Fibroblast of pulmonary artery (primary cell): ENCODE data around the gene PTPN14.

Source experiments
- DNase-seq: peaks from one replicate; pipeline ENCODE4 v3.0.0-alpha.2; 2010; ENCODE audit warnings: low read depth
- H3K4me3 ChIP-seq: replicated peaks from 2 replicates; pipeline ENCODE4 v1.5.1; 2011; ENCODE audit warnings: low read depth, mild to moderate bottlenecking, control low read depth, low read length, moderate library complexity
- TF ChIP-seq, protein P1 (sequence below): IDR thresholded peaks from 2 replicates; pipeline ENCODE4 v1.5.1; 2011; ENCODE audit warnings: mild to moderate bottlenecking, control low read depth, low read length, inconsistent platforms; ENCODE audit errors: missing control alignments

The PTPN14 gene

GRCh38 chr1:214454569-214455396 is 96.6 kb downstream of the PTPN14 start:
- TF ChIP-seq, protein P1, sequence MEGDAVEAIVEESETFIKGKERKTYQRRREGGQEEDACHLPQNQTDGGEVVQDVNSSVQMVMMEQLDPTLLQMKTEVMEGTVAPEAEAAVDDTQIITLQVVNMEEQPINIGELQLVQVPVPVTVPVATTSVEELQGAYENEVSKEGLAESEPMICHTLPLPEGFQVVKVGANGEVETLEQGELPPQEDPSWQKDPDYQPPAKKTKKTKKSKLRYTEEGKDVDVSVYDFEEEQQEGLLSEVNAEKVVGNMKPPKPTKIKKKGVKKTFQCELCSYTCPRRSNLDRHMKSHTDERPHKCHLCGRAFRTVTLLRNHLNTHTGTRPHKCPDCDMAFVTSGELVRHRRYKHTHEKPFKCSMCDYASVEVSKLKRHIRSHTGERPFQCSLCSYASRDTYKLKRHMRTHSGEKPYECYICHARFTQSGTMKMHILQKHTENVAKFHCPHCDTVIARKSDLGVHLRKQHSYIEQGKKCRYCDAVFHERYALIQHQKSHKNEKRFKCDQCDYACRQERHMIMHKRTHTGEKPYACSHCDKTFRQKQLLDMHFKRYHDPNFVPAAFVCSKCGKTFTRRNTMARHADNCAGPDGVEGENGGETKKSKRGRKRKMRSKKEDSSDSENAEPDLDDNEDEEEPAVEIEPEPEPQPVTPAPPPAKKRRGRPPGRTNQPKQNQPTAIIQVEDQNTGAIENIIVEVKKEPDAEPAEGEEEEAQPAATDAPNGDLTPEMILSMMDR = no peak
- H3K4me3 ChIP-seq = no peak overlapping the region
- DNase-seq = peak; percentile 78

DNA sequence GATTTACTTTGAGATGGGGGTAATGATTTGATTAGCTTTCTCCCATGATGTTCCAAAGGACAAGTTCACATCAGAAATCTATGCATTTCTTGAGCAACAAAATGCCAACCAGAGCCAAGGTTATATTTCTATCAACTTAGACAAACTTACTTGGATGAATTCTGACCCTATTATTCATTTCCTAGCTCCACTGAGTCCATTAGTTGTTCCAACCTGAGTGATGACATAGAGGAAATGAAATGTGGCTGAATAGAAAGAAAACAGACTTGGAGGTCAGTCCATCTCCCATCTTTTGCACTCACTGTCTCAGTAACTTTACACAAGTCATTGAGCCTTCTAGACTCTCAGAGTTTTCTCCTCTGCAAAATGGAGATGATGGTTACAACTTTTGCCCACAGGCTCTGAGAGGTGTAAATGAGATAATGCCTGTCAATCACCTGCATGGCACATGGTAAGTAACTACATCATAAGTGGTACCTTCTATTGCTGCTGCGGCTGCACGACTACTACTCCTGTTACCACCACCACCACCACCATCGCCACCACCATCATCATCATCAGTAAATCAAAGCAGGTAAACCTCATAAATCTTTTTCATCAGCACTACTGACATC is 98.2 kb downstream of the PTPN14 start:
- H3K4me3 ChIP-seq = no peak overlapping the region
- DNase-seq = peak; percentile 79
- TF ChIP-seq, protein P1 = no peak

- DNase-seq = no peak
- H3K4me3 ChIP-seq = no peak overlapping the region
- TF ChIP-seq, protein P1 = peak; percentile 2
Measured at GRCh38 chr1:214452152-214452784, 99.1 kb downstream of the PTPN14 start.

GRCh38 chr1:214451596-214451995 is 99.8 kb downstream of the PTPN14 start:
- no peak for DNase-seq
- no peak overlapping the region for H3K4me3 ChIP-seq
- TF ChIP-seq, protein P1 = no peak

DNA sequence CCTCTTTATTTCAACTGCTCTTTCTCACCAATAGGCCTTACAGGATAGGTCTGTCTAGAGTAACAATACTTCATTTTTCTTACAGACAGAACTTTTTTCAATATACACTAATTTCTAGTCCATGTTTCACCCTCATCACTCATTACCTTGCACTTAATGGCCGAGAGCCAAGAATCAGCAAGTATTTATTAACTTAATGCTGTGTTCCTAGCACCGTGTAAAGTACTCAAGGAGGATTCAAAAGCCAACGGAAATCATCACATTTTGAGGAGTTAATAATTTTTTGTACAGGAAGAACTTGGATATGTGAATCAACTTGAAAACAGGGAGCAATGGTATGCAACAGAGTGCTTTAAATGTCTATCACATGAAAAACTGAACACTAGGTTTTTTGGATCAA is 102.0 kb downstream of the PTPN14 start:
- TF ChIP-seq, protein P1 = no peak
- no peak overlapping the region for H3K4me3 ChIP-seq
- no peak for DNase-seq

DNA sequence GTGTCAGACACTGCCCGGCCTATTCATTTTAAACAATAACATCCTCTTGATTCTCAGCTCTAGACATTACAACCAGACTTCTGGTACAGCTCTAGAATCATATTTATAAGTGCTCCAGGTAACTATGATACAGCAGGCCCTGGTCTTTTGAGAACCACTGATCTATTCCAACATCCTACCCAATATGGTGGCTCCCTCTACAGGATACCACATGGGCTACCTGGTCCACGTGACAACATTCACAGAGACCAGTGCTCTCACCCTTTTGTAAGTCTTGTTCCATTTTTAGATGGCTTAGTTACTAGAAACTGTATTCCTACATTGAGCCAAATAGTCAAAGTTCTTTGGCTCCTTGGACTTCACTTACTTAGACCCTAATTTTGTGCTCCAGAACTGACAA is 102.9 kb downstream of the PTPN14 start:
- TF ChIP-seq, protein P1 = no peak
- H3K4me3 ChIP-seq = no peak overlapping the region
- no peak for DNase-seq
